ENCODE data around the gene RGS8. TPM values are rescaled to one million over a fixed set of nuclear protein-coding genes. Genes with fewer than 3 reads are reported as not detected.

RGS8 gene
- polyA plus RNA-seq, 2 of the 4 experiments (the other 2 are of a cell fraction) = not detected

GRCh38 chr1:182681568-182681912 lies 2.8 kb downstream of the RGS8 start:
- peaks cover 16% of the 10 kb centered on the region for H3K4me1 ChIP-seq
- TF ChIP-seq HOXB13 (CRISPR knock-in tag; IDR thresholded peaks at IDR 0.05; ENCODE audit: low read depth) = no peak
- TF ChIP-seq FOSB (CRISPR knock-in tag; IDR thresholded peaks at IDR 0.05) = no peak
- TF ChIP-seq TFCP2L1 (CRISPR knock-in tag; IDR thresholded peaks at IDR 0.05) = no peak
- no peak for TF ChIP-seq ELK1 (IDR thresholded peaks at IDR 0.05; ENCODE audit: low read depth, low read length)
- TF ChIP-seq, protein P1, sequence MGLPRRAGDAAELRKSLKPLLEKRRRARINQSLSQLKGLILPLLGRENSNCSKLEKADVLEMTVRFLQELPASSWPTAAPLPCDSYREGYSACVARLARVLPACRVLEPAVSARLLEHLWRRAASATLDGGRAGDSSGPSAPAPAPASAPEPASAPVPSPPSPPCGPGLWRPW (IDR thresholded peaks at IDR 0.05) = no peak
- TF ChIP-seq JUN (IDR thresholded peaks at IDR 0.05) = no peak
- TF ChIP-seq SREBF2 (IDR thresholded peaks at IDR 0.05) = no peak
- TF ChIP-seq USF2 (IDR thresholded peaks at IDR 0.05) = no peak
- no peak for TF ChIP-seq RNF2 (IDR thresholded peaks at IDR 0.05; ENCODE audit: borderline replicate concordance, low read depth)
- TF ChIP-seq HDAC2 (IDR thresholded peaks at IDR 0.05) = no peak
- TF ChIP-seq, protein P2, sequence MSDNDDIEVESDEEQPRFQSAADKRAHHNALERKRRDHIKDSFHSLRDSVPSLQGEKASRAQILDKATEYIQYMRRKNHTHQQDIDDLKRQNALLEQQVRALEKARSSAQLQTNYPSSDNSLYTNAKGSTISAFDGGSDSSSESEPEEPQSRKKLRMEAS (IDR thresholded peaks at IDR 0.05) = no peak
- TF ChIP-seq JUNB (IDR thresholded peaks at IDR 0.05) = no peak
- TF ChIP-seq POLR2AphosphoS2 (conservative IDR thresholded peaks at IDR 0.05; ENCODE audit: low read length) = no peak
- no peak for TF ChIP-seq HOXB5 (CRISPR knock-in tag; IDR thresholded peaks at IDR 0.05)
- TF ChIP-seq ZC3H11A (IDR thresholded peaks at IDR 0.05) = no peak
- FAIRE-seq (no peak), DNase-seq (ENCODE audit: low read depth in 1 of 2, low spot score in 1 of 2) (no peak), ATAC-seq (no peak)
- WGBS (ENCODE audit: missing lambda C conversion rate) = 83% methylated on average over 8 of the region's 8 CpGs
- 0 out of 6 replicates have a peak overlapping the region, but pooled peaks of 1 of the 2 experiments have one; percentile 10 for H3K27ac ChIP-seq
- no peaks in the 10 kb centered on the region for H3K9me3 ChIP-seq
- ChIA-PET POLR2A (no interaction called here), CTCF (interaction anchor here (0.6 to 1.8 kb wide), 4 partner anchors 15 to 307 kb away, joined by 3 to 5 read pairs (median 4); no protein-coding TSS in a partner anchor)
- H3K4me3 ChIP-seq = no peak overlapping the region
- peak overlapping the region; percentile 43; the same call in 1 of the 3 replicates for H3K4me2 ChIP-seq

GRCh38 chr1:182680901-182681567 lies 3.4 kb downstream of the RGS8 start:
- DNase-seq (ENCODE audit: low read depth in 1 of 2, low spot score in 1 of 2) (peak in 1 of 2 experiments; percentile 26), FAIRE-seq (no peak), ATAC-seq (peak; percentile 47 to 76; a peak in 4 of 6 replicates)
- H3K9me3 ChIP-seq = no peaks in the 10 kb centered on the region
- peaks cover 16% of the 10 kb centered on the region for H3K4me1 ChIP-seq
- H3K27ac ChIP-seq = 0 out of 6 replicates have a peak overlapping the region, but pooled peaks of 1 of the 2 experiments have one; percentile 10
- peak overlapping the region; percentile 43 for H3K4me2 ChIP-seq
- TF ChIP-seq NR3C1 (IDR thresholded peaks at IDR 0.05) (no peak), USF2 (IDR thresholded peaks at IDR 0.05) (no peak), EP300 (IDR thresholded peaks at IDR 0.05) (0 out of 5 replicates have a peak, but pooled peaks of 1 of the 2 experiments have one; percentile 10), MAFK (IDR thresholded peaks at IDR 0.05; ENCODE audit: partially characterized antibody) (no peak), FOSB (CRISPR knock-in tag; IDR thresholded peaks at IDR 0.05) (no peak), NFE2L2 (conservative IDR thresholded peaks at IDR 0.05; ENCODE audit: low read length) (no peak)
- TF ChIP-seq, protein P1 (IDR thresholded peaks at IDR 0.05) = 0 out of 2 replicates have a peak, but pooled peaks have one; percentile 21
- no peak overlapping the region for H3K4me3 ChIP-seq
- CTCF ChIA-PET = interaction anchor here (0.6 to 1.8 kb wide), 4 partner anchors 15 to 307 kb away, joined by 3 to 5 read pairs (median 4); no protein-coding TSS in a partner anchor
- WGBS (ENCODE audit: missing lambda C conversion rate) = 59% methylated on average over 4 of the region's 4 CpGs
- POLR2A ChIA-PET = no interaction called here

GRCh38 chr1:182680408-182680807 lies 4.0 kb downstream of the RGS8 start:
- CTCF ChIA-PET = interaction anchor here (1.0 to 1.8 kb wide), 3 partner anchors 14 to 102 kb away, joined by 3 to 5 read pairs (median 3); no protein-coding TSS in a partner anchor
- H3K4me2 ChIP-seq = peak overlapping the region; percentile 43
- no peak for TF ChIP-seq RARB (CRISPR knock-in tag; IDR thresholded peaks at IDR 0.05)
- TF ChIP-seq KDM1A (IDR thresholded peaks at IDR 0.05; ENCODE audit: low read depth) = no peak
- TF ChIP-seq EHF (CRISPR knock-in tag; IDR thresholded peaks at IDR 0.05) = no peak
- TF ChIP-seq, protein P1 (IDR thresholded peaks at IDR 0.05) = no peak
- TF ChIP-seq RCOR1 (IDR thresholded peaks at IDR 0.05; ENCODE audit: low read depth, low read length) = no peak
- H3K9me3 ChIP-seq = no peaks in the 10 kb centered on the region
- 55% methylated on average over 4 of the region's 4 CpGs for WGBS (ENCODE audit: missing lambda C conversion rate)
- H3K27ac ChIP-seq = no peak overlapping the region
- peaks cover 16% of the 10 kb centered on the region for H3K4me1 ChIP-seq
- FAIRE-seq (no peak), DNase-seq (ENCODE audit: low read depth in 1 of 2, low spot score in 1 of 2) (no peak), ATAC-seq (no peak)
- no peak overlapping the region for H3K4me3 ChIP-seq
- POLR2A ChIA-PET = no interaction called here
